Measurements from ENCODE around the gene DPYSL3.

DPYSL3 gene

GRCh38 chr5:147437161-147437596 is 72.7 kb downstream of the DPYSL3 start:
- DNase-seq (ENCODE audit: low spot score) = no peak

- no peak for DNase-seq (ENCODE audit: low spot score)
Measured at GRCh38 chr5:147436596-147436995, 73.3 kb downstream of the DPYSL3 start.

- no peak for DNase-seq (ENCODE audit: low spot score)
Measured at GRCh38 chr5:147434049-147434448, 75.8 kb downstream of the DPYSL3 start.

- DNase-seq (ENCODE audit: low spot score) = no peak
Measured at GRCh38 chr5:147432323-147432722, 77.5 kb downstream of the DPYSL3 start.

- no peak for DNase-seq (ENCODE audit: low spot score)
Measured at GRCh38 chr5:147431586-147431985, 78.3 kb downstream of the DPYSL3 start.

- DNase-seq (ENCODE audit: low spot score) = no peak
Measured at GRCh38 chr5:147430628-147431027, 79.2 kb downstream of the DPYSL3 start.

- no peak for DNase-seq (ENCODE audit: low spot score)
Measured at GRCh38 chr5:147427521-147428401, 82.1 kb downstream of the DPYSL3 start.

GRCh38 chr5:147426640-147427327 is 83.1 kb downstream of the DPYSL3 start:
- DNase-seq (ENCODE audit: low spot score) = no peak

- DNase-seq (ENCODE audit: low spot score) = no peak
Measured at GRCh38 chr5:147418613-147419012, 91.3 kb downstream of the DPYSL3 start.

GRCh38 chr5:147417135-147417813 is 92.6 kb downstream of the DPYSL3 start:
- DNase-seq (ENCODE audit: low spot score) = no peak

- no peak for DNase-seq (ENCODE audit: low spot score)
Measured at GRCh38 chr5:147415651-147416050, 94.2 kb downstream of the DPYSL3 start.

- DNase-seq (ENCODE audit: low spot score) = no peak
Measured at GRCh38 chr5:147413266-147413665, 96.6 kb downstream of the DPYSL3 start.

GRCh38 chr5:147412561-147412960 is 97.3 kb downstream of the DPYSL3 start:
- no peak for DNase-seq (ENCODE audit: low spot score)

- DNase-seq (ENCODE audit: low spot score) = no peak
Measured at GRCh38 chr5:147411359-147412319, 98.2 kb downstream of the DPYSL3 start.

- DNase-seq (ENCODE audit: low spot score) = no peak
Measured at GRCh38 chr5:147410496-147411358, 99.1 kb downstream of the DPYSL3 start.

GRCh38 chr5:147408980-147409379 is 100.9 kb downstream of the DPYSL3 start:
- DNase-seq (ENCODE audit: low spot score) = no peak

GRCh38 chr5:147407094-147407681 is 102.7 kb downstream of the DPYSL3 start:
- DNase-seq (ENCODE audit: low spot score) = no peak

- no peak for DNase-seq (ENCODE audit: low spot score)
Measured at GRCh38 chr5:147406636-147407035, 103.2 kb downstream of the DPYSL3 start.

- DNase-seq (ENCODE audit: low spot score) = no peak
Measured at GRCh38 chr5:147404706-147405105, 105.2 kb downstream of the DPYSL3 start.
